ENCODE data around the gene GC. TPM values are rescaled to one million over a fixed set of nuclear protein-coding genes. Genes with fewer than 3 reads are reported as not detected.
"Not testable (repeated sequence)": the region's sequence is repeated elsewhere in the genome, so short reads cannot be mapped to it uniquely, and the experiment has no call there.

The GC gene
- polyA plus RNA-seq, 4 donors = 0.27 to 13.5 (median 0.34) TPM

DNA sequence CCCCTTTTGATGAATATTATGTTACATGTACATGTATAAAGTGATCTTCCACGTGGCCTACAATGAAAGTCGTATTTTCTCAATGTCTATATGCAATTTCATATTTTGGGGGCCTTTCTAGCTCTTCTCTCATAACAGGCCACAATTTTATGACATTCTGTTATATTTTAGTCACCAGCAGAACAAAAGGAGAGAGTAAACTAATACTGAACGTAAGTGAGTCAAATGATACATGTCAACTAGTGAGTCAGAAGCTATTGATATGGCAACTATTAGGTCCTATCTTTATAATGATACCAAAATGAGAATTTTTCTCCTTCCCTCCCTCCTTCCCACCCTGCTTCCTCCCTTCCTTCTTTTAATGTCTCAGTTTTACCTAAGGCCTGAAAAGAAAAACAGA lies 14.4 kb downstream of the GC start:
- no peak for DNase-seq (ENCODE audit: low read depth in 4 of 4, low spot score in 3 of 4)

DNA sequence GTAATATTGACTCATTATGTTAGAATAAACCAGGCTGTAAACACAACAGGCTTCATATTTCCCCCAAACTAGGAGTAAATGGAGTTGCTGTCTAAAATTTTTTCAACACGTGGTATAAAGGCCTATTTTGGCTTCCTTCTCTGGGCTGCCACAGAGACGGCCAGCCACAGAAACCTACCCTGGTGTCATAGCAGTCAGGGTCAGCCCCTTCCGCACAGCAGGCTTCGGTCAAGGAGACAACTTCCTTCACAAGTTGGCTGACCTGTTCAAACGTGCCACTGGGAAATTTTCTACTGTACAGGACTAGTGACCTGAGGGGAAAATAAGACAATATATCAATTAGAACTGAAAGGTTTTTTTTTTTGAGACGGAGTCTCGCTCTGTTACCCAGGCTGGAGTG lies 15.8 kb downstream of the GC start:
- no peak for DNase-seq (ENCODE audit: low read depth in 4 of 4, low spot score in 3 of 4)

DNA sequence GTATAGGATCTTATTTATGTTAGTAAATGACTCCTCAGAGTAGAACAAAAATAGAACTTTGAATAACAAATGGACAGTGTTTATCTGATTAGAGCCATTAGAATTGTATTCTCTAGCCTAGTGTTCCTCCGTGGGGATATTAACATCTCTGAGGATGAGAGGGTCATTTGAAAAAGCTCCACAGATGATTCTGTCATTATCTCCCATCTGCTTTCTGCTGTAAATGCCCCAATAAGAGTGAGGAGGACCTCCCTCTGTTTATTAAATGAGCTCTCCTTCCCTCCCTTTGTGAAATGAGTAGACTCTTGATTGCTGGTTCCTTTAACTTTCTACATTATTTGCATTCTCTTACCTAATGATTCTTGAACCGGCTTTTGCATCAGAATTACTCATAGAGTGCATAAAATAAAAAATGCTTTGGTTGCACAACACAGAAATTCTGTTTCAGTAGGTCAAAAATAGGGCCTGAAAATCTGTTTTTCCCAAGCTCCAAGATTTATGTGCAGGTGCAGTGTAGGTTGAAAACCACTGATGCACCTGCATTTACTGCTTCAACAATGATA lies 18.0 kb downstream of the GC start:
- DNase-seq (ENCODE audit: low read depth in 4 of 4, low spot score in 3 of 4) = no peak

DNA sequence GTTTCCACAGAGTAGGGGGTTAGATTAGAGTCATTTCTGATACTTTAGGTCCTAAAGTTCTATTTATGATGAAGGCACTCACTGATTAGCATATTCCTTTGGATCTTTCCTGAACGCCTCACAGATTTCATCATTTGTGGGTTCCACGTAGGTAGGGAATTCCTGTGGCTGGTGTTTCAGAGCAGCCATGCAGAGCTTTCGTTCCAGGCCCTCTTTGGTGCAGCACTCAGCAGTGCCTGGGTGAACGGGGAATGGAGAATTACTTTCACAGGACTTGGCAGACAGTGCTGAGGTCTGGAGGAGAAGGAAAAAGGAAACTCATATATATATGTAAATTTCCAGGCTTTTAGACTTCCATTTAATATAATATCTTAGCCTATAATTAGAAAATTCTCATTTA lies 18.5 kb downstream of the GC start:
- DNase-seq (ENCODE audit: low read depth in 4 of 4, low spot score in 3 of 4) = no peak

DNA sequence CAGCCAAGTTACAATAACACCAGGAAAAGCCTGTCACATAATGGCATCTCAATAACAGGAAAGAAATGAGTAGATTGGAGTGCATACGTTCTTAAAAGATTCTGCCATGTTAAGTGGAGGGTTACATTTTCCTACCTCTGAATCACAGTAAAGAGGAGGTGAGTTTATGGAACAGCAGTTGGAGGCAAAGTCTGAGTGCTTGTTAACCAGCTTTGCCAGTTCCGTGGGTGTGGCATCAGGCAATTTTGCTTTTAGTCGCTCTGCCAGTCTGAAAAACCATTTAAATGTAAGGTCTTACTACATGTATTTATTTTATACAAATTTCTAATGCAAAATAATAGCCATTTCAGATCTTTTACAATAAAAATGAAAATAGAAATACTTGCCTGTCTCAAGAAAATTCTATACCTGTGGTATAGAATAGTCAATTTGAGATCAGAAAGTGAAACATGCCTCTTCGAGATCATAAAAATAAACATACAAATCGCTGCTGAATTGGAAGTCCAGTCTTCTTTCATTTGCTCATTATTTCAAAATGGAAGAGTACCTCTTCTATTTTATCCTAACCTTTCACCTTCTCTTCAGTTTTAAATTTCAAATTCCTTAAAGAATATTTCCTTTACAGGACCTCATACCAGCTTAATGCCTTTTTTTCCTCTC lies 31.4 kb downstream of the GC start:
- DNase-seq (ENCODE audit: low read depth in 4 of 4, low spot score in 3 of 4) = no peak

DNA sequence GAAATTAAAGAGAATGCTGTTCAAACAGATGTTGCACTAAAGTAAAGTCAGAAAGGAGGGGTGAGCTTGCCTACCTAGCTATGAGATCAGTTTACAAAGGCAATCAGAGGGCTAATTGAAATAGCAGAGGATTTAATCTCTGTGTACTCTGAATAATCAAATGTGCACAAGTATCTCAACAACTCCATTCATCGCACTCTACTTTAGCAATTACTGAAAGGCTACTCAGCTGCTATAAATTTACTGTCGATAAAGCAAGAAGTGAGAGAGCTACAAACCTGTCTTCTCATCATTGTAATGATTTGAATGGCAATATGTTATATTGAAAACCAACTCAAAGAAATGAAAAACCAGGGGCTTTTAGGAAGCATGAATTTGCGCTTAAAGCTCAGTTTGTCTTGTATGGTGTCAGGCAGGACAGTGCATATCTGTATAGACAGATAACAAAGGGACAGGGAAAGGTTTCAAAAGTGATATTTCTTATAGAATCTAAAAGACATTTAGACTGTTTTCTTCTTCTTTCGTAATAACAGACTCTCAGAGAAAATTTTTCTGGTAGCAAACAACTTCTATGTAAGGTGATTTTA lies 34.8 kb downstream of the GC start:
- DNase-seq (ENCODE audit: low read depth in 4 of 4, low spot score in 3 of 4) = no peak

DNA sequence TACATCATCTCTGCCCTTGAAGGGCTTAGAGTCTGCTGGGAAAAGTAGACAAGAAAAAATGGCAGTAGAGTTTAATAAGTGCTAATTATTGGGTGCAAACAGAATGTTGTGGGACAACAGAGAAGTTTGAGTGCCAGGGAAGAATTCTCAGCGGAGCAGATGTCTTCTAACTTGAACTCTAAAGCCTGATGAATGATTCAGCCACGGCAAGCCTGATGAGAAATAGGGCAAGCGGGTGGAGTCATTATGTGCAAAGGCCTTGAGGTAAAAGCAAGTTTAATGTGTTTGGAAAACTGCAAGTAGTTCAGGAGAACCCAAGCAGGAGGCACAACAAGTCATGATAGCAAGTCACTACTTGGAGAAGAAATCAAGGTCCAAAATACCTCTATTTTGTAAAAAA lies 37.5 kb downstream of the GC start:
- no peak for DNase-seq (ENCODE audit: low read depth in 4 of 4, low spot score in 3 of 4)

DNA sequence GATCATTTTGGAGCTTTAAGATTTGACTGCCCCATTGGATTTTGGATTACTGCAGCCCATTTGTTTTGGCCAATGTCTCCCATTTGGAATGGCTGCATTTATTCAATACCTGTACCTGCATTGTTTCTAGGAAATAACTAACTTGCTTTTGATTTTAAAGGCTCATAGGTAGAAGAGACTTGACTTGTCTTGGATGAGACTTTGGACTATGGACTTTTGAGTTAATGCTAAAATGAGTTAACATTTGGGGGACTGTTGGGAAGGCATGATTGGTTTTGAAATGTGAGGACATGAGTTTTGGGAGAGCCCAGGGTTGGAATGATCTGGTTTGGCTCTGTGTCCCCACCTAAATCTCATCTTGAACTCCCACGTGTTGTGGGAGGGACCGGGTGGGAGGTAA lies 45.1 kb downstream of the GC start:
- not testable (repeated sequence) for DNase-seq (ENCODE audit: low read depth in 4 of 4, low spot score in 3 of 4)

DNA sequence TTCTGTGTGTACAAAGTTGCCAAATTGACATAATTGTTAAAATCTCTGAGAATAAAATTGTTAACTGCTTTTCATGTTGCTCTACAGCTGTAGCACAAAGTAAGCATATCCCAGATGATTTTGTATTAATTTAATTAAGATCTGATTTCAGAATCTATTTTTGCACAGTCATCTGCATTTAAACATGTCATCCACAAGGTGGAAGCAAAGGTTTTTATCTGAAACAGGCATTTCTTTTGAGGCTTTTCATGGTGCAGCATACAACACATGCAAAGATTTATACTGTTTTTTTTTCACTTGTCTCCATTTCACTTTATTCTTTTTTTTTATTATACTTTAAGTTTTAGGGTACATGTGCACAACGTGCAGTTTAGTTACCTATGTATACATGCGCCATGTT lies 51.2 kb downstream of the GC start:
- no peak for DNase-seq (ENCODE audit: low read depth in 4 of 4, low spot score in 3 of 4)

DNA sequence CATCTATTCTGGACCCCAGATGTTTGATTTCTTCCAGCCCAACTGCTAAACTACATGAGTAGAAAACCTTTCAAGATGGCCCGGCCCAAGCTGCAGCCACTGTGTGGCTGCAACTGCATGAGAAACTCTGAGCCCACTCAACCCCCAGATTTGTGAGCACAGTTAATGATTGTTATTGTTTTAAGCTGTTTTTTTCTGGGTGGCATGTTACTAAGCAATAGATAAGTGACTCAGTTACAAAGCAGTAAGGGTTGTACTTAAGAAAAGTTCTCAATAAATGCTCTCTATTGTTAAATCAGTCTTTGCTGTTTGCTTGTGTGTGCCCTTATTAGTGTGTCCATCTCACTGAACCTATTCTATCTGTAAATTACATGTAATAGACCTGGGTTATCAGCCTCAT lies 51.8 kb downstream of the GC start:
- no peak for DNase-seq (ENCODE audit: low read depth in 4 of 4, low spot score in 3 of 4)

DNA sequence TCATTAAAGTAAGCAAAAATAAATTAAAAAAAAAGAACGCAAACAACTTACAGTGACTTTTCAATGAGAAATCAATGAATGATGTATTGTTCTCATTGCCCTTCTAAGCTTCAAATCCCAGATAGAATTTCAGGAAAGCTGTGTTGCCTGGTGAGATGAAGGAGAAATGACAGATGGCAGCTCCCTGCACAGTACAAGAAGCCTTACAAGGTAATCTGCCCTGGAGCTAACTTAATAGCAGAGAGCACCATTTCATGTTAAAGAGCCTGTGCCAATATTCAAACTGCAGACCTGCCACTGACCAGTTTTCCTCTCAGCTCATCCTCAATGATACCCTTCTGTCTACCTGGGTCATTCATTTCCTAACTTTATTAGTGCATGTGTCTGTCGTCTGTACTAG lies 54.0 kb downstream of the GC start:
- no peak for DNase-seq (ENCODE audit: low read depth in 4 of 4, low spot score in 3 of 4)

DNA sequence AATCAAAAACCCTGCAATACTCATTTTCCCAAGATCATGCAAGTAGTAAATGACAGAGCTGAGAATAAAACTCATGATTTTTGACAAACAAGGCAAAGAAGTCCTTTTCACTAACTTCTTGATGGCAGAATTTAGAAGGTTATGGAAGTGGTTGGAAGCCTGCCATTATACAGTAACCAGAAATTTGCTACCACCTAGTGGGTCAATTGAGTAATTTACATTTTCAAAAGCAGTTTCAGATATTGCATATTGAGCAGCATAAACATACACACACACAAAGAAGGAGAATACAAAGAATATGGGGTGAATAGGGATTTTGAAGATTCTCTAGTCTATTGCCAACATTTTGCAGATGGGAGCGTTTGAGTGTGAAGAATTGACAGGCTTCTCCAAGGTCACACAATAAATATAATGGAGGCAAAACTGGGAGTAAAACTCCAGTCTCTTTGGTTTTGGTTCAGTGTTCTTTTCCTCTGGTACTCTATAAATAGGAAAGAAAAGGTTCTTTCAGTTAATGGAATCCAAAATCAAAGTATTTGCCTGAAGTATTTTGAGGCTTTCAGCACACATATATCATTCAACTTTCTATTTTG lies 70.2 kb downstream of the GC start:
- DNase-seq (ENCODE audit: low read depth in 4 of 4, low spot score in 3 of 4) = peak in 3 of 4 donors; percentile 18 to 31 (median 27)

DNA sequence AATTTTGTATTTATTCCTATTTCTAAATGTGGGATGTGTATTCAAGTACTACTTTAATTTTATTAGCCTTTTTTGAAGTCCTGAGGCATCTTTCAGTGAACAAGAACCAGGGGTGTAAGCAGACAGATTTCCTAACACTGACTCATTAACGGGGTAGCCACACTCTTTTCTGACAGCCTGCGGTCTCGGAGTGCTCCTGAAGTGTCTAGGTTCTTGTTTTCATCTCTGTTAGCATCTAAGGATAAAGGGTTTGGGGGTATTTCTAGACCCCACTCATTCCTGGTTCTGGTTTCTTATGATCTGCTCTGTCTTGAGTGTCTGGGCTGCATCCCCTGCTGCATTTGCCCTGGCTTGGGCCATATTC lies 71.9 kb downstream of the GC start:
- DNase-seq (ENCODE audit: low read depth in 4 of 4, low spot score in 3 of 4) = no peak

DNA sequence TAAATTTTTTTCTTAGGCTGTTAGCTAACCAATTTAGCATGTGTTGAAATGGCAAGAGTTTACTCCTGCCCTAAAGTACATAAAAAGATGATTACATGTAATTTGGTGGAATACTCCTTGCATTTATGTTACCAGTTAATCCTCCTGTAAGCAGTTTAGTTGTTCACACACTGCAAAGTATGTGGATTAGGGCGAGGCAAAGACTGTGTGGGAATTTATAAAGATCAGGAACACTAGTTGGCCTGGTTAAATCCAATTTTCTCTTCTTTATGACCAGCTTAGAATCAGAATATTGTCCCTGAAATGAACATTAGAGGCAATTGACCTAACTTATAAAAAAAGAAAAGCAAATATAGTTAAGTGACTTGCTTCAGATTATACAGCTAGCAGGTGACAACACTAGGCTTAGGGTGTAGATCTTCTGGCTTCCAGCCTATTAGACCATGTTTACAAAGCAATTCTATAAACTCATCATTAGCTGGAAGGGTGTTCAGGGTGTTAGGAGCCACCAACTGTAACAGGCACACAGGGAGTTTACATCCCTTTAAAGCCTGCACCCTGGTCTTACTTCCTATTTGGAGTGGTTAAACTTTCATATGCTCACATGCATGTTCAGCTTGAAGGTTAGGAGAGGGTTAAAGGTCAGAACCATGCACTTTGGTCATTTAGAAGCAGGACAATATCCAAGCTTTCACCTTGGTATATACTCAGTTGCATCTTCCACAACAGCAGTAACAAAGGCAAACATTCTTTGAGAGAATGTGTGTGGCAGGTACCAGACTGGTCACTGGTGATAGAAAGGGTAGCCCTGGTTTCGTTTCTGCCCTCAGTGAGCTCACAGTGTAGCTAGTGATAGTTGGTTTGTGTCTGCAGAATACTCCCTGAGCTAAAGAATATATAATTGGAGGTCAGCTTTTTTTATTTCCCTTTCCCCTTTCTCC lies 72.6 kb downstream of the GC start:
- DNase-seq (ENCODE audit: low read depth in 4 of 4, low spot score in 3 of 4) = no peak

DNA sequence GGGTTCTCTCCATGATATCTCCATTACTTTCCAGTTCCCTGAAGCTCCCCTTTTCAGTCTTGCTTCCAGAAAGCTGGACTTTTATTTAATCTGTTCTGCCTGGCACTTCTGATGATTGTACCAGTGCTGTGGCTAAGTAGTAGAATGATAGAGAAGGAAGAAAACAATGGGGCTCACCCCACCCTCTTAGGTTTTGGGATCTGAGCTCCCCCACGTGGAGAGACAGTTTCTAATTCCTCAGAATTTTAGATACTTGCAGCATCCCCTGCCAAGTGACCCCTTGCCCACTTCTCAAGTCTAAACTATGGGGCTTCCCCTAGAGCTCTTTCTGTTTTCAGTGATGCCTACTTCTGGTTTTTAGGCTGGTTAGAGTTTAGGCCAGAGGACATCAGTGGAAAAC lies 73.9 kb downstream of the GC start:
- no peak for DNase-seq (ENCODE audit: low read depth in 4 of 4, low spot score in 3 of 4)

DNA sequence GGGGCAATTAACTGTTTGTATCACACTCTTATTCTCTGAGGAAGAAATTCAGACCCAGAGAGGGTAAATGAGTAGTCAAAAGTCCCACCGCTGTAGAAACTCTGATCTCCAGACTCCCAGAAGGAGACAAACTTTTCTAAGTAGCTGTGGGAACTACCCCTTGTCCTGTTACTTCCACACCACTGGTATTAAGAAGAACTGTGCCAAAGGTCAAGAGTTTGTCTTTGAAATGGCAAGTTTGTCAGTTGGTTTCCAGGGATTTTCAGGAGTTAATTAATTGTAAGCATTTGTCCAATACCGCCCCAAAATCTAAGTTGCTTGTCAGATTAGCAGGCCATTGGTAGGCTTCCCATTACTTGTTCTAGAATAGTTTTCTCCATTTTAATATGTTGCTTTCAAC lies 85.7 kb downstream of the GC start:
- no peak for DNase-seq (ENCODE audit: low read depth in 4 of 4, low spot score in 3 of 4)

DNA sequence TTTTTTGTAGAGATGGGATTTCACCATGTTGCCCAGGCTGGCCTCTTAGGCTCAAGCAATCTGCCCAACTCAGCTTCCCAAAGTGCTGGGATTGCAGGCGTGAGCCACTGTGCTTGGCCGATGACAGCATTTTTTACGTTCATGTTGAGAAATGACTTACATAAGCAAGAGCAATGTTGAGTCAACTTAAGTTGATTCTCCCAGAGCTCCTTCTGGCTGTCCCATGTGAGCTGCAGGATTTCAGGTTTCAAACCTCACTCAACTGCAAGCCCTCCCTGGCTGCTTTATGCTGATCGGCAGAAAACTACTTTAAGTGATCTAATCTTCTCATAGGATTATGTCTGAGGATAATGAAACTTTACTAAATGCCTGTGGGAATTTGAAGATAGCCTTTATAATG lies 86.8 kb downstream of the GC start:
- DNase-seq (ENCODE audit: low read depth in 4 of 4, low spot score in 3 of 4) = no peak

DNA sequence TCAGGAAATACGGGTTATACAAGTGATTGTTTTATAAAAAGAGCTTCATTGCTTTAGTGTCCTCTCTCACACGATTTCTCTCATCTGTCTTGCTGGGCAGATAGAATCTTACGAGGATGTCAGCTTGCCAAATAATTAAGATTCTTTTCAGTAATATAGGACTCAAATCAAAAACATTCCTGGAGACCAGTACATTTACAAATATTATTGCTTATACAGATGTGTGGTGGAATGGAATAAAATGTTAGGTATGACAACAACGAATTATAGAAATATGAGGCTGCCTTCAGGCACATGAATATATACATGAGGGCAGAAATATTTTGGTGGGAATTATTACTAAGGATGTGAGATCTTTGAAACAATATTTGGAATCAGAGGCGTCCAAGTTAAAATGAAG lies 88.9 kb downstream of the GC start:
- DNase-seq (ENCODE audit: low read depth in 4 of 4, low spot score in 3 of 4) = no peak

DNA sequence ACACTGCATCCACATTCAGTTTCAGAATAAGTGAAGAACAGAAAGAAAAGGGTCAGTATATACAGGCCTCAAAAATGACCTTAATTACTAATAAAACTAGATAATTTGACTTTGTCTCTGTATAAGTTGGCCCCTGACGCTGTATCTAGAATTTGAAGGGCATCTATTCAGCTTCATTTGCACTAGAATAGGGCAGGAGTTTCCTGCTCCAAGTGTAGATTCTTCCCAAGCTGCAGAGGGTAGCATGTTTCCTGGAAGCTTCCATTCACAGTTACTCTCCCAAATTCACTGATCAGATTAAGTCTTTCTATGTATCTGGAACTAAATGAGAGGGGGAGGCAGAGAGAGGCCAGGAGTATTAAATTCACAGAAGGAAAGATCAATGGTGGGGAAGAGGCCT lies 90.9 kb downstream of the GC start:
- no peak for DNase-seq (ENCODE audit: low read depth in 4 of 4, low spot score in 3 of 4)

DNA sequence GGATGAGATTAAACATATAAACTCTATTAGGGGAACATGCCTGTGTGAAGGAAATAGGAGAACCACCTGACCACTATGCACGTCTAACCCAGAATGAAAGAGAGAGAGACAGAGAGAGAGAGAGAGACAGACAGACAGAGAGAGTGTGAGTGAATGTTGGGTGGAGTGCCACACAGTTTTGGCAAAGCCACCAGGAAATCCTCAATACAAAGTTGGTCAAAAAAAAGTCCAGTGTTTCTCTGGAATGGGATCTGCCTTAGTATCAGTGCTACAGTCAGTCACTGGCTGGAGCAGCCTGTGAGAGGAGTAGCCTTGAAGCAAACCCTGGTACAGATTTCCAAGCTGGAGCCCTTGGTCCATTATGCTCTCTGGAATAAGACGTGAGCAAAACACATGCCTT lies 91.7 kb downstream of the GC start:
- no peak for DNase-seq (ENCODE audit: low read depth in 4 of 4, low spot score in 3 of 4)

All from left renal pelvis (tissue), 4 donors.